Activated T-helper 17 cell treated with anti-CD3 and anti-CD28 coated beads, Interleukin-2, amount 50 U/mL, for 72 hours (primary cell): ENCODE results near the gene TNRC6C. TPM values are rescaled to one million over a fixed set of nuclear protein-coding genes. Genes with fewer than 3 reads are reported as not detected.
"Not testable (repeated sequence)": the region's sequence is repeated elsewhere in the genome, so short reads cannot be mapped to it uniquely, and the experiment has no call there.

Experiments used
- ATAC-seq: fragments of 150-1000 bp; cut with Tn5 transposase; replicated peaks from 2 replicates; pipeline ENCODE4 v1.10.0; 2021; ENCODE audit warnings: mild to moderate bottlenecking, moderate library complexity
- H3K27ac Mint-ChIP-seq: one replicate; pipeline ENCODE4 v1.8.0; 2022; ENCODE audit warnings: mixed read lengths
- H3K27me3 Mint-ChIP-seq: one replicate; pipeline ENCODE4 v1.8.0; 2022; ENCODE audit warnings: mixed read lengths
- H3K36me3 Mint-ChIP-seq: one replicate; pipeline ENCODE4 v1.8.0; 2022; ENCODE audit warnings: low read depth, mild to moderate bottlenecking, mixed read lengths
- H3K4me1 Mint-ChIP-seq: one replicate; pipeline ENCODE4 v1.8.0; 2022; ENCODE audit warnings: mixed read lengths
- H3K4me3 Mint-ChIP-seq: one replicate; pipeline ENCODE4 v1.8.0; 2022; ENCODE audit warnings: mild to moderate bottlenecking, mixed read lengths
- H3K9me3 Mint-ChIP-seq: one replicate; pipeline ENCODE4 v1.8.0; 2022; ENCODE audit warnings: mixed read lengths
- total RNA-seq, 2 donors: library from RNA; stranded (reverse); gene quantifications; one replicate each; pipeline ENCODE4 v1.2.3, GENCODE V29; 2022

Gene TNRC6C
- total RNA-seq, 2 donors from 2014 or later = 15.6 to 19.1 TPM

DNA sequence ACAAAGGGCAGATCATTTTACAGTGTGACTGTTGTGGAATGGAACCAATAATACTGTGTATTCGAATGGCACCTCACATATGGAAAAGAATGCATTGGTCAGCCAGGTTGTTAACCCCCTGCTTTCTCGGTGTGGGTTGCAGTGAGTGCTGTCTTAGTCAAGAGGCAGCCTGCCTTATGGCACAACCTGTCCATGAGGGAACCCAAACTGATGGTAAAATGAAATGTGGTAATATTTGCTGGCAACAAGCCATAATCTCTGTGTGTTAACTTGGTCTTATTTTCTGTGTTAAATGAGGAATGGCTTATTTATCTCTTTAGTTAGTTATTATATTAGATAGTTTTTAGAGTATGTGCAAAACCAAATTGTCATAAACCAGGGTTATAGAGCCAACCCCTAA is 88.4 kb downstream of the TNRC6C start:
- ATAC-seq = no peak
- H3K4me3 Mint-ChIP-seq = no peak overlapping the region
- H3K27me3 Mint-ChIP-seq = no peaks in the 10 kb centered on the region
- peaks cover 29% of the 10 kb centered on the region for H3K4me1 Mint-ChIP-seq
- H3K27ac Mint-ChIP-seq = peak overlapping the region; percentile 1
- peaks cover 50% of the 10 kb centered on the region for H3K36me3 Mint-ChIP-seq
- H3K9me3 Mint-ChIP-seq = no peaks in the 10 kb centered on the region

DNA sequence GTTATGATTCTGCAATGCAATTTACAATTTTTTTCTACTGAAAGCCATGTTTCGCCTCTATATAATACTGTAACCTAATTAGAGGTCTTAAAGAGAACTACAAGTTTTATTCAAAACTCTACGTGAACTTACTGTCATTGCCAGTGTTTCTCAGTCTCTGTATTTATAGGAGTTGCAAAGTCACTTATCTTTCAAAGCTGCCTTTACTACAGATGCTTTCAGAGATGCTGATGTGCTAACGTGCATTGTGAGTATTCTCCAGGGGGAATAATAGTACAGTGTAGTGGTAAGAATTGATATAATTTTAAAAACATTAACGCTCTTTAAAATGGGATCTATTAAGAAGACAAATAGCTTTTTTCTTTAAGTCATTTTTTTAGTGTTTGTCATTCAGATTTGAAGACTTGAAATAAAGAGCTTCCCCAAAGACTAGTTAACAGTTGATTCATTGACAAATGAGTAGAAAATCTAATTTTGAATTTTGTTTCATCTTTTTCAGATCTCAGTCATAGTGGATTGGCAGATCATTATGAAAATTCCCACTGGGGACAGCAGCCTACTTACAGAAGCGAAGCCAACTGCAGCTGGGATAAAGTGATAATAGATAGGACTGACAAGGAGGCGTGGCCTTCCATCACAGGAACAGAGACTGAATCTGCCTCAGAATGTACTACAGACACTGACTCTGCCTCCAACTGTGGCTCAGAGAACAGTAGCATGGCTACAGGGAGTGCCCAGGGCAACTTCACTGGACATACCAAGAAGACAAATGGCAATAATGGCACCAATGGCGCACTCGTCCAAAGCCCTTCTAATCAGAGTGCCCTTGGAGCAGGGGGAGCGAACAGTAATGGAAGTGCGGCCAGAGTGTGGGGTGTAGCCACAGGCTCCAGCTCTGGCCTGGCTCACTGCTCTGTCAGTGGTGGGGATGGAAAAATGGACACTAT is 90.1 kb downstream of the TNRC6C start:
- no peak for ATAC-seq
- peaks cover 44% of the 10 kb centered on the region for H3K36me3 Mint-ChIP-seq
- H3K27ac Mint-ChIP-seq = no peak overlapping the region
- H3K4me3 Mint-ChIP-seq = no peak overlapping the region
- H3K27me3 Mint-ChIP-seq = no peaks in the 10 kb centered on the region
- H3K9me3 Mint-ChIP-seq = no peaks in the 10 kb centered on the region
- H3K4me1 Mint-ChIP-seq = peaks cover 20% of the 10 kb centered on the region

DNA sequence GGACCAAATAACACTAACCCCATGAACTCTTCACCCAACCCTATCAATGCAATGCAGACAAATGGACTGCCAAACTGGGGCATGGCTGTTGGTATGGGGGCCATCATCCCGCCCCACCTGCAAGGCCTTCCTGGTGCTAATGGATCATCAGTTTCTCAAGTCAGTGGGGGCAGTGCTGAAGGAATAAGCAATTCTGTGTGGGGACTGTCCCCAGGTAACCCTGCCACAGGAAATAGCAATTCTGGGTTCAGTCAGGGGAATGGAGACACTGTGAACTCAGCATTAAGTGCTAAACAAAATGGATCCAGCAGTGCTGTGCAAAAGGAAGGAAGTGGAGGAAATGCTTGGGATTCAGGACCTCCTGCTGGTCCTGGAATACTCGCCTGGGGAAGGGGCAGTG is 91.1 kb downstream of the TNRC6C start:
- H3K4me1 Mint-ChIP-seq = peaks cover 19% of the 10 kb centered on the region
- no peak for ATAC-seq
- no peak overlapping the region for H3K4me3 Mint-ChIP-seq
- H3K27me3 Mint-ChIP-seq = no peaks in the 10 kb centered on the region
- peaks cover 44% of the 10 kb centered on the region for H3K36me3 Mint-ChIP-seq
- H3K9me3 Mint-ChIP-seq = no peaks in the 10 kb centered on the region
- no peak overlapping the region for H3K27ac Mint-ChIP-seq

DNA sequence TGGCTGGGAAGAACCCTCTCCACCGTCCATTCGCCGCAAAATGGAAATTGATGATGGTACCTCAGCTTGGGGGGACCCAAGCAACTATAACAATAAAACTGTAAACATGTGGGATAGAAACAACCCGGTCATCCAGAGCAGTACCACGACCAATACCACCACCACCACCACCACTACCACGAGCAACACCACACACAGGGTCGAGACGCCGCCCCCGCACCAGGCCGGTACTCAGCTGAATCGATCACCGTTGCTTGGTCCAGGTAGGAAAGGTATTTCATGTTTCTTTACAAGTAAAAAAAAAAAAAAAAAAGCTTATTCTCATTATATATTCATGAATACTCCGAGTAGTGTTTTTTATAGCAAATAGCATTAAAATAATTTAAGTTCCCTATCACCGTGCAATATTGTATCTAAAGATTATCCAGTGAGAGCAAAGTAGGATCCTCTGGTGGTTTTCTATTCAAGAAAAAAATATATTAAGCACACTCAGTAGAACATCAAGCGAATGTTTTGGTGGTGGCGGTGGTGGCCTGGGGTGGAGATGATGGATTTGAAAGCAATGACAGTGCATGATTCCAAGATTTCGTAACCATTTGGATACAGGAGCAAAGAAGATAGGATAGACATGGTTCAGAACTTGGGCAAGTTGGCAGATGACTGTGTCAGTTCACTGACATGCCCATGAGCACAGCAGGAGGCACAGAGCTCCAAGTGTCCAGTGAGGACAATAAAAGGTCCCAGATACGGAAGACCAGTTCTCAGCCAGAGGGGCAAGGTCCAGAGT is 92.9 kb downstream of the TNRC6C start:
- Mint-ChIP-seq H3K4me1 (peaks cover 13% of the 10 kb centered on the region), H3K27me3 (no peaks in the 10 kb centered on the region), H3K9me3 (no peaks in the 10 kb centered on the region), H3K27ac (peak overlapping the region; percentile 9), H3K36me3 (peaks cover 44% of the 10 kb centered on the region), H3K4me3 (no peak overlapping the region)
- no peak for ATAC-seq

DNA sequence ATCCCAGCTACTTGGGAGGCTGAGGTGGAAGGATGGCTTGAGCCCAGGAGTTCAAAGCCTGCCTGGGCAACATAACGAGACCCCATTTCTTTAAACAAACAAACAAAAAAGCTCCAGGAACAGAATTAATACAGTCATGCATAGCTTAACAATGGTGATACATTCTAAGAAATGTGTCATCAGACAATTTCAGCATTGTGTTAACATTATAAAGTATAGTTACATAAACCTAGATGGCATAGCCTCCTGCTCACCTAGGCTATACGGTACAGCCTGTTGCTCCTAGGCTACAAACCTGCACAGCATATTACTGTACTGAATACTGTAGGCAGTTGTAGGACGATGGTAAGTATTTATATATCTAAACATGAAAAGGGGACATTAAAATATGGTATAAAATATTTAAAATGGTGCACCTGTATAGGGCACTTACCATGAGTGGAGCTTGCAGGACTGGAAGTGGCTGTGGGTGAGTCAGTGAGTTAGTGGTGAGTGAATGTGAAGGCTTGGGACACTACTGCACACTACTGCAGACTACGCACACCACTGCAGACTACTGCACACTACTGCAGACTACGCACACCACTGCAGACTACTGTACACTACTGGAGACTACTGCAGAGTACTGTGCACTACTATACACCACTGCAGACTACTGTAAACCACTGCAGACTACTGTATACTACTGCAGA is 95.4 kb downstream of the TNRC6C start:
- no peak overlapping the region for H3K4me3 Mint-ChIP-seq
- H3K36me3 Mint-ChIP-seq = peaks cover 32% of the 10 kb centered on the region
- no peaks in the 10 kb centered on the region for H3K27me3 Mint-ChIP-seq
- H3K27ac Mint-ChIP-seq = no peak overlapping the region
- peaks cover 9% of the 10 kb centered on the region for H3K4me1 Mint-ChIP-seq
- ATAC-seq = no peak
- no peaks in the 10 kb centered on the region for H3K9me3 Mint-ChIP-seq

DNA sequence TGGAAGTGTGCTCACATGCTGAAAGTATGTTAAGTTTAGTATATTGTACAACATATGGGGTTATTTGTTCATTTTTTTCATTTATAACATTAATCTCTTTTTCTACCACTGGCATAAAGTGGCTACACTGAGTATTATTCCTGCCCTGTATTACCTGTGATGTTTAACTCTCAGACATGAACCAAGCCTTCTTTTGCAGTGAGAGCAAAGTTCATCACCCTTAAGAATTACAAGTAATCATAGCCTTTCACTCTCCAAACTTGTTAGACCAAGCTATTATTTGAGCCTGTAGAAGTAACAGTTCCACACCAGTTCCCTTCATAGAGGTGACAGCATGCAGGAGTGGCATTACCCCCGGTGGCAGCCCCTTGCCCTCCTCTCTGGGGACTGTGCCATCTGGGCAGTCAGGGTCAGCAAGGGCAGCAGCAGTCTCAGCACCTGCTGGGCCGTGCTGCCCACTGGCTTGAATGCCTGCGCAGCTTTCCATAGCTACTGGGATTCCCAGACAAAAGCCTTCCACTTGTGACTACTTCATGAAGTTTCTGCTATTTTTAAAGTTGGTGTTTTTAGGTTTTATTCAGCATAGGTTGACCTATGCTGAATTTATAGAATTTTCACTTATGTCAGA is 98.7 kb downstream of the TNRC6C start:
- H3K9me3 Mint-ChIP-seq = no peaks in the 10 kb centered on the region
- H3K4me1 Mint-ChIP-seq = no peaks in the 10 kb centered on the region
- H3K4me3 Mint-ChIP-seq = no peak overlapping the region
- H3K36me3 Mint-ChIP-seq = peaks cover under 1% of the 10 kb centered on the region
- peak overlapping the region; percentile 68 for H3K27ac Mint-ChIP-seq
- ATAC-seq = no peak
- H3K27me3 Mint-ChIP-seq = no peaks in the 10 kb centered on the region

DNA sequence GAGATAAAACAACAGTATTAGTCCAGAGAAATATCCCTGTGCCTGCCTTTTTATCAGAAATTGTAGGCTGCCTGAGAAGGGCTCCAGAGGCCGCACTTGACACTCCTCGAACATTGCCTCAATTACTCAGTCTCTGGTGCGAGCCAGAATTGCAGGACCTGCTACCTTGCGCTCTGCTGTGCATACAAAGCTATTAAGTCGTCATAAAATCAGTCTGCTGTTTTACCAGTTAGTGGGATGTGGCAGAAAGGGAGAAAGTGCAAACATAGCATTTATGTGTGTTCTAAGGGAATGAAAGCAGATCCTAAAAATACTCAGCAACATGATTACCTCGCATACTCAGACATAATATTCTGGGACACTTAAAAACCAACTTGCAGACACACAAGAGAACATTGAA is 99.5 kb downstream of the TNRC6C start:
- H3K4me1 Mint-ChIP-seq = no peaks in the 10 kb centered on the region
- no peaks in the 10 kb centered on the region for H3K9me3 Mint-ChIP-seq
- no peak overlapping the region for H3K4me3 Mint-ChIP-seq
- H3K27ac Mint-ChIP-seq = peak overlapping the region; percentile 68
- ATAC-seq = no peak
- H3K36me3 Mint-ChIP-seq = no peaks in the 10 kb centered on the region
- H3K27me3 Mint-ChIP-seq = no peaks in the 10 kb centered on the region

DNA sequence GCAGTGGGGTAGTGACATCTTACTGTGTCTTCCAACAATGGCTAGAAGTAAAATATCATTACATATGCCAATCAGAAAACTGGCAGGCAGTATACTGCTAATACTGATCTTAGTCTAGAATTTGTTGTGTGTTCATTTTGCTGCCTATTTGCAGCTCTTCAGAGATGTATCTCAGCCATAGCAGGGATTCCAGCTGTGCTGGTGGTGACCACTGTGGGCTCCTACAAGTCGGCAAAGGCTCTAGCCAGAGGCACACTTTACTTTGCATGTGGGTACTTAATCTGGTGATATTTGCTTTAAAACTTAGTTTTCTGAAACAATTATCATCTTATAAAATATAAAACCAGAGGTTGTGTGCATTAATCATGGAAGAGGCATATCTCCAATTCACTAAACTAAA is 100.1 kb downstream of the TNRC6C start:
- H3K27ac Mint-ChIP-seq = peak overlapping the region; percentile 68
- no peak for ATAC-seq
- H3K36me3 Mint-ChIP-seq = no peaks in the 10 kb centered on the region
- H3K4me3 Mint-ChIP-seq = no peak overlapping the region
- no peaks in the 10 kb centered on the region for H3K9me3 Mint-ChIP-seq
- no peaks in the 10 kb centered on the region for H3K27me3 Mint-ChIP-seq
- no peaks in the 10 kb centered on the region for H3K4me1 Mint-ChIP-seq

DNA sequence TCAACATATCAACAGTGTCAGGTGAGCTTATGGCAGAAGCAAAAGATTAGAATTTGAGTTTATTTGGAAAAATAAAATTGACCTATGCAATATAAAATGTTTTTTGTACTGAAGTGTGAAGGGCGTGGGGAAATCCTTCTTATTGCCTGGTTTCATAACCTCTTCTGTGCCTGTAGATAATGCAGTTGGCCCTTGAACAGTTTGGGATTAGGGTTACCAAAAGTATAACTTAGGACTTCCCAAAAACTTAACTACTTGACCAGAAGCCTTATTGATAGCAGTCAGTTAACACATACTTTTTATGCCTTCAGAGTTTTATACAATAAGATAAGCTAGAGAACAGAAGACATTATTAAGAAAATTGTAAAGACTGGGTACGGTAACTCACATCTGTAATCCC is 104.1 kb downstream of the TNRC6C start:
- no peak overlapping the region for H3K27ac Mint-ChIP-seq
- no peak for ATAC-seq
- no peaks in the 10 kb centered on the region for H3K27me3 Mint-ChIP-seq
- H3K4me3 Mint-ChIP-seq = no peak overlapping the region
- H3K36me3 Mint-ChIP-seq = peaks cover 22% of the 10 kb centered on the region
- H3K9me3 Mint-ChIP-seq = no peaks in the 10 kb centered on the region
- H3K4me1 Mint-ChIP-seq = no peaks in the 10 kb centered on the region

DNA sequence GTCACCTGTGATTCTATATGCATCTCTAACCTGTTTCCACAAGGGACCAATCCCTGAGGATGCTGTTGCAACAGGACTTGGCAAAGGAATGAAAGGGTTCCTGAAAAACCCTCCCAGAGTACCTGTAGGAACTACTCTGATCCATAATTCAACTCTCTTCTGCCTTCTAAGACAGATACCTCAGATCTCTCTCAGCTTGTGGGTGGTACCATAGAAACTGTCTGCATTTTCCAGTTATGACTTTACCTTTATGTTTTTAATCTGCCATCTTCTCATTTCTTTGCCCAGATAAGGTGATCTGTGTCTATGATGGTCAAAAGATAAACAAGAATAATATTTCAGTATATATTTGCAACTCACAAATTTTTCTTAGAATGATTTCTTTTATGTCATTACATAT is 105.0 kb downstream of the TNRC6C start:
- Mint-ChIP-seq H3K36me3 (peaks cover 28% of the 10 kb centered on the region), H3K4me3 (no peak overlapping the region)

DNA sequence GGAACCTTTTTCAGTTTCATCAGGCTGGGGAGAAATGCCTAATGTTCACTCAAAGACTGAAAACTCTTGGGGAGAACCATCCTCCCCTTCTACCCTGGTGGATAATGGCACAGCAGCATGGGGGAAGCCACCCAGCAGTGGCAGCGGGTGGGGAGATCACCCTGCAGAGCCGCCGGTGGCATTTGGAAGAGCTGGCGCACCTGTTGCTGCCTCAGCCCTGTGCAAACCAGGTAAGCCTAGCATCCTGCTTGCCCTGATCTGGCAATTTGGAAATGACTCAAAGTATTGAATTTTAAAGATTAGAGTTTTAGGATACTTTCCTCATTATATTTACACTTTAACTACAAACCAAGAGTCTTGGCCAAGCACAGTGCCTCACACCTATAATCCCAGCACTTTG is 106.2 kb downstream of the TNRC6C start:
- H3K9me3 Mint-ChIP-seq = no peaks in the 10 kb centered on the region
- H3K27ac Mint-ChIP-seq = no peak overlapping the region
- H3K4me1 Mint-ChIP-seq = no peaks in the 10 kb centered on the region
- H3K36me3 Mint-ChIP-seq = peaks cover 41% of the 10 kb centered on the region
- H3K27me3 Mint-ChIP-seq = no peaks in the 10 kb centered on the region
- no peak overlapping the region for H3K4me3 Mint-ChIP-seq
- ATAC-seq = no peak

More for the DNA sequence above, 105.0 kb downstream of the TNRC6C start:
- H3K4me1 Mint-ChIP-seq = no peaks in the 10 kb centered on the region
- ATAC-seq = peak; percentile 92
- no peaks in the 10 kb centered on the region for H3K9me3 Mint-ChIP-seq
- no peaks in the 10 kb centered on the region for H3K27me3 Mint-ChIP-seq
- peak overlapping the region; percentile 18 for H3K27ac Mint-ChIP-seq

DNA sequence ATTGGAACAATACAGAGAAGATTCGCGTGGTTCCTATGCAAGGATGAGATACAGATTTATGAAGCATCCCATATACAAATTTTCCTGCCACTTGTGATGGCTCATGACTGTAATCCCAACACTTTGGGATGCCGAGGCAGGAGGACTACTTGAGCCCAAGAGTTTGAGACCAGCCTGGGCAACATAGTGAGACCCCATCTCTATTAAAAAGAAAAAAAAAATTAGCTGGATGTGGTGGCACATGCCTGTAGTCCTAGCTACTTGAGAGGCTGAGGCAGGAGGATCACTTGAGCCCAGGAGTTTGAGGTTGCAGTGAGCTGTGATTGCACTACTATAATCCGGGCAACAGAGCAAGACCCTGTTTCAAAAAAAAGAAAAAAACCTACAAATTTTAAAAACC is 108.5 kb downstream of the TNRC6C start:
- not testable (repeated sequence) for H3K4me1 Mint-ChIP-seq, H3K27me3 Mint-ChIP-seq, H3K9me3 Mint-ChIP-seq, ATAC-seq, H3K4me3 Mint-ChIP-seq
- Mint-ChIP-seq H3K36me3 (peaks cover 63% of the 10 kb centered on the region), H3K27ac (peak overlapping the region; percentile 39)

DNA sequence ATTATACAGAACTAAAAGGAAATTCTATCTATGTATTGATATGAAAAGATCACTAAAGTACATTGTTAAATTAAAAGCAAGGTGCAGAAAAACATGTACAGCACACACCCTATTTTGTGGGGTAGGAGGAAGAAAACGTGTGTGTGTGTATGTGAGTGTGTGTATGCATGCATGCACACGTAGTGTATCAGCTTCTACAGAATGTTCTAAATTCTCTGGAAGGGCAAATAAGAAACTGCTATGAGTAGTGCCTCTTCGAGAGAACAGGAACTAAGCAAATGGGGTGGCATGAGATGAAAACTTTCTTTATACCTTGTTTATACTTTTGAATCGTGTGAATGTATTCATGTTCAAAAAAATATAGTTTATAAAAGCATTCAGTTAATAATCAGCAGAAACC is 111.2 kb downstream of the TNRC6C start:
- Mint-ChIP-seq H3K4me3 (no peak overlapping the region), H3K27ac (no peak overlapping the region)

DNA sequence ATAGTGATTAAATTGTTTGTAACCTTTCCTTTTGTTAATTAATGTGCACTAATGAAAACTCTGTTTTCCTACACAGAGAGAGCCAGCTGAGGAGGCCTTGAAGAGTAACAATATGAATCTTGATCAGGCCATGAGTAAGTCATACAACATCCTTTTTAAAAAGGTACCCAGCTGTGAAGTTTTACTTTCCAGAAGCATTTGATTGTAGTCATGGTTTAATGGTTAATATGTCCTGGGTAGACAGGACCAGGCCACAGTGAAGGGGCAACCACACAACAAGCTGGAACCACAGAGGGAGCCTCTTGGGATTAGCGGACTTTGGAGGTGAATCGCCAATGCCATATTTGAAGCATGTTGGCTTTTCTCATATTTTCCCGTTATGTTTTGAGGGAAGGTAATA is 114.5 kb downstream of the TNRC6C start:
- Mint-ChIP-seq H3K4me1 (no peaks in the 10 kb centered on the region), H3K4me3 (no peak overlapping the region), H3K27me3 (no peaks in the 10 kb centered on the region), H3K27ac (peak overlapping the region; percentile 70), H3K36me3 (peaks cover 95% of the 10 kb centered on the region), H3K9me3 (no peaks in the 10 kb centered on the region)
- no peak for ATAC-seq

More for the DNA sequence above, 111.2 kb downstream of the TNRC6C start:
- no peaks in the 10 kb centered on the region for H3K27me3 Mint-ChIP-seq
- ATAC-seq = no peak
- no peaks in the 10 kb centered on the region for H3K4me1 Mint-ChIP-seq
- no peaks in the 10 kb centered on the region for H3K9me3 Mint-ChIP-seq
- peaks cover 88% of the 10 kb centered on the region for H3K36me3 Mint-ChIP-seq
